Sigmoid colon (tissue), 3 donors: ENCODE measurements around the gene BACH1.

ENCODE experiments used
- POLR2A ChIP-seq, 2 donors: fragments of 450-650 bp; IDR thresholded peaks; one replicate each; pipeline ENCODE4 v1.6.1; 2016; ENCODE audit warnings: antibody characterized with exemption in 2 of 2, mild to moderate bottlenecking in 2 of 2, moderate library complexity in 2 of 2
- TF ChIP-seq, protein P1 (sequence below), 4 experiments: fragments of 450-650 bp in 3 of 4; fragments of 200-600 bp in 1 of 4; IDR thresholded peaks; one replicate each; pipeline ENCODE4 v1.5.1; 2016 to 2019; ENCODE audit warnings: antibody characterized with exemption in 4 of 4, mild to moderate bottlenecking in 3 of 4, moderate library complexity in 2 of 4

DNA sequence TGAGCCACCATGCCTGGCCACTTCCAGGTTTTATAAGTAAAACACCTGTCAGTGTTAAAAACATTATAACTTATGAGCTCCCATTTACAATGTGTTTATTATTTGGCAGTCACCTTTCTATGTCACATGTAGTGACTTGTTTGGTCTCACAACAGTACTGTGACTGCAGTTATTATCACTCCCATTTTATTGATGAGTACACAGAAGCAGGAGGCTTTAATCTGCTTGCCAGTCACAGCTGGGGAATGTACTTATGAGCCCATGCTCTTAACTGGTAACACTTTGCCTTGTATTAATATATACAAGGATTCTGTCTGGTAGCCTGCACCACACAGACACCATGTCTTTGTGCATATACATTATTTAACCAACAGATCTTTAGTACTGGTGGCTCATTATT is 31.1 kb upstream of the BACH1 start:
- TF ChIP-seq, protein P1, sequence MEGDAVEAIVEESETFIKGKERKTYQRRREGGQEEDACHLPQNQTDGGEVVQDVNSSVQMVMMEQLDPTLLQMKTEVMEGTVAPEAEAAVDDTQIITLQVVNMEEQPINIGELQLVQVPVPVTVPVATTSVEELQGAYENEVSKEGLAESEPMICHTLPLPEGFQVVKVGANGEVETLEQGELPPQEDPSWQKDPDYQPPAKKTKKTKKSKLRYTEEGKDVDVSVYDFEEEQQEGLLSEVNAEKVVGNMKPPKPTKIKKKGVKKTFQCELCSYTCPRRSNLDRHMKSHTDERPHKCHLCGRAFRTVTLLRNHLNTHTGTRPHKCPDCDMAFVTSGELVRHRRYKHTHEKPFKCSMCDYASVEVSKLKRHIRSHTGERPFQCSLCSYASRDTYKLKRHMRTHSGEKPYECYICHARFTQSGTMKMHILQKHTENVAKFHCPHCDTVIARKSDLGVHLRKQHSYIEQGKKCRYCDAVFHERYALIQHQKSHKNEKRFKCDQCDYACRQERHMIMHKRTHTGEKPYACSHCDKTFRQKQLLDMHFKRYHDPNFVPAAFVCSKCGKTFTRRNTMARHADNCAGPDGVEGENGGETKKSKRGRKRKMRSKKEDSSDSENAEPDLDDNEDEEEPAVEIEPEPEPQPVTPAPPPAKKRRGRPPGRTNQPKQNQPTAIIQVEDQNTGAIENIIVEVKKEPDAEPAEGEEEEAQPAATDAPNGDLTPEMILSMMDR (IDR thresholded peaks at IDR 0.05), result no peak
- no peak for TF ChIP-seq POLR2A (IDR thresholded peaks at IDR 0.05)
